C4-2B (cell line): ENCODE measurements around the gene IER3.

Experiments used
- CTCF ChIP-seq: fragments of 450-650 bp; conservative IDR thresholded peaks from 2 replicates; pipeline ENCODE4 v1.5.1; 2017; ENCODE audit warnings: mild to moderate bottlenecking
- ZFX ChIP-seq: fragments of 450-650 bp; IDR thresholded peaks from 2 replicates; pipeline ENCODE4 v1.6.1; 2017

DNA sequence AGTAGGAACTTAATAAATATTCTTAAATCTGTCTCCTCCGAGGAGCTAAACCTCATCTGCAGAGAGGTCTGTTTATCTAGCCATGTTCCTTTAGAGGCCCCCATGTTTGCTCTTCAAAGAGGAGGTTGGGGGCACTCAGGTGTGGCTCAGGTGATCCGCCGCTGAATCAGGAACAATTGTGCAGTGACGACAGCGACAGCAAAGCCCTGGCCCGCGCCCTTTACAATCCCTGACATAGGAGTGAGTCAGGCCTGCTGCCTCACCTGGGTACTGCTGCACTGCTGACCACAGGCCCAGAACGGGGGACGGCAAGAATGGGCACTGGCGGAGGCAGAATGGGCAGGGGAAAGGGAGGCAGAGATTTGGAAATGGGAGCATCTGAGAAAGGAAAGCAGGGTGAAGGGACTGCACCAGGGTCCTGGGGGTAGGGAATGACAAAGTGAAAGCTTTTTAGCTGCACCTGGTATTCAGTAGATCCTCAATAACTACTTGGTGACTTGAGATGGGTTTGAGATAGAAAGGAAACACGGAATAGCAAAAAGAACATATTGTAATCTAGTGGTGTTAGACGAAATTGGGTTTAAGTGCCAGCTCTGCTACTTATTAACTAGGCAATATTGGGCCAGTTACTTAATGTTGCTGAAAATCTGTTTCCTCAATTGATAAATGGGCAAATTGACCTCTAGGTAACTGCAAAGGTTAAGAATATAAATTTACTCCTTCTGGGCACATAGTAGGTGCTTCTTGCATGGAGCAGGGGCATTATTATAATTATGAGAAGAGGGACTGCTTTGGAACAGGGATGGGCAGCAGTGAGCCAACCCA is 5.4 kb upstream of the IER3 start:
- no peak for TF ChIP-seq CTCF
- no peak for TF ChIP-seq ZFX
